Neural cell (in vitro differentiated cells): ENCODE measurements around the gene ANGEL2. TPM values are rescaled to one million over a fixed set of nuclear protein-coding genes. Genes with fewer than 3 reads are reported as not detected.

Experiments used
- H2AFZ ChIP-seq: fragments of 200-600, 300-800 bp; sonication (generic), shearing (Covaris generic); 2 replicates; pipeline ENCODE4 v1.6.0; 2014; ENCODE audit warnings: low read depth, mild to moderate bottlenecking, antibody characterized with exemption, low read length, moderate library complexity
- H3F3A ChIP-seq: fragments of 200-600 bp; shearing (Covaris generic); 2 replicates; pipeline ENCODE4 v1.6.1; 2016; ENCODE audit warnings: mild to moderate bottlenecking, moderate library complexity, mixed read lengths, antibody characterized with exemption, low read length; ENCODE audit not compliant: insufficient read depth, poor library complexity, severe bottlenecking
- H3K27ac ChIP-seq: fragments of 200-600, 300-800 bp; sonication (generic), shearing (Covaris generic); 2 replicates; pipeline ENCODE4 v1.5.1; 2014; ENCODE audit warnings: mild to moderate bottlenecking, low read length, moderate library complexity
- H3K27me3 ChIP-seq: fragments of 300-800, 200-600 bp; sonication (generic), shearing (Covaris generic); 2 replicates; pipeline ENCODE4 v1.6.0; 2014; ENCODE audit warnings: mild to moderate bottlenecking, low read depth, low read length, moderate library complexity; ENCODE audit not compliant: insufficient read depth
- H3K36me3 ChIP-seq: fragments of 300-800, 200-600 bp; sonication (generic), shearing (Covaris generic); 2 replicates; pipeline ENCODE4 v1.5.1; 2014; ENCODE audit warnings: mild to moderate bottlenecking, antibody characterized with exemption, low read length, moderate library complexity; ENCODE audit not compliant: insufficient read depth
- H3K4me2 ChIP-seq: fragments of 300-800, 200-600 bp; sonication (generic), shearing (Covaris generic); 2 replicates; pipeline ENCODE4 v1.6.0; 2014; ENCODE audit warnings: mild to moderate bottlenecking, low read length
- H3K4me3 ChIP-seq: fragments of 300-800, 200-600 bp; sonication (generic), shearing (Covaris generic); 2 replicates; pipeline ENCODE4 v1.5.1; 2014; ENCODE audit warnings: mild to moderate bottlenecking, low read length, moderate library complexity
- H3K79me2 ChIP-seq: fragments of 200-600 bp; shearing (Covaris generic); replicated peaks from 2 replicates; pipeline ENCODE4 v1.6.0; 2014; ENCODE audit warnings: mild to moderate bottlenecking, low read length, moderate library complexity; ENCODE audit not compliant: insufficient read depth
- H3K9ac ChIP-seq: fragments of 300-800, 200-600 bp; sonication (generic), shearing (Covaris generic); 2 replicates; pipeline ENCODE4 v1.6.1; 2016; ENCODE audit warnings: mild to moderate bottlenecking, low read length, mixed read lengths
- H3K9me2 ChIP-seq: fragments of 200-600 bp; shearing (Covaris generic); 2 replicates; pipeline ENCODE4 v1.6.1; 2016; ENCODE audit warnings: mild to moderate bottlenecking, low read length, mixed read lengths; ENCODE audit not compliant: insufficient read depth
- H3K9me3 ChIP-seq: fragments of 200-600, 300-800 bp; sonication (generic), shearing (Covaris generic); 2 replicates; pipeline ENCODE4 v1.6.1; 2016; ENCODE audit warnings: mild to moderate bottlenecking, mixed run types, low read length, moderate library complexity, mixed read lengths
- H4K20me1 ChIP-seq: fragments of 200-600 bp; shearing (Covaris generic); 2 replicates; pipeline ENCODE4 v1.6.1; 2016; ENCODE audit warnings: mild to moderate bottlenecking, mixed run types; ENCODE audit not compliant: insufficient read depth
- EP300 ChIP-seq: fragments of 450-650 bp; conservative IDR thresholded peaks from 2 replicates; pipeline ENCODE4 v1.6.1; 2014; ENCODE audit warnings: antibody characterized with exemption, mild to moderate bottlenecking, moderate library complexity; ENCODE audit not compliant: poor library complexity, severe bottlenecking
- EZH2 ChIP-seq: fragments of 200-600, 300-800 bp; shearing (Covaris generic), sonication (generic); IDR thresholded peaks from 2 replicates; pipeline ENCODE4 v1.6.1; 2014; ENCODE audit warnings: antibody characterized with exemption, low read length, borderline replicate concordance, mild to moderate bottlenecking; ENCODE audit not compliant: insufficient read depth, poor library complexity, severe bottlenecking
- MXI1 ChIP-seq: fragments of 450-650 bp; conservative IDR thresholded peaks from 2 replicates; pipeline ENCODE4 v1.6.1; 2014; ENCODE audit warnings: antibody characterized with exemption, mild to moderate bottlenecking; ENCODE audit not compliant: poor library complexity, severe bottlenecking
- POLR2AphosphoS5 ChIP-seq: IDR thresholded peaks from 2 replicates; pipeline ENCODE4 v1.6.1; 2012
- RAD21 ChIP-seq: fragments of 450-650 bp; conservative IDR thresholded peaks from 2 replicates; pipeline ENCODE4 v1.6.1; 2014; ENCODE audit warnings: antibody characterized with exemption, mild to moderate bottlenecking, moderate library complexity
- SMC3 ChIP-seq: fragments of 450-650 bp; conservative IDR thresholded peaks from 2 replicates; pipeline ENCODE4 v1.6.1; 2014; ENCODE audit warnings: antibody characterized with exemption, mild to moderate bottlenecking, moderate library complexity; ENCODE audit not compliant: poor library complexity
- TAF1 ChIP-seq: IDR thresholded peaks from 2 replicates; pipeline ENCODE4 v1.6.1; 2012; ENCODE audit warnings: low read depth
- polyA plus RNA-seq: library from polyadenylated mRNA; depleted of rRNA; stranded (reverse); fragments of >200 nt; gene quantifications from 2 replicates; pipeline ENCODE4 v1.2.3, GENCODE V29; 2014
- TF ChIP-seq, protein P1 (sequence below): IDR thresholded peaks from 2 replicates; pipeline ENCODE4 v1.6.1; 2012; ENCODE audit warnings: borderline replicate concordance
- TF ChIP-seq, protein P2 (sequence below): fragments of 450-650 bp; IDR thresholded peaks from 2 replicates; pipeline ENCODE4 v1.5.1; 2014; ENCODE audit warnings: antibody characterized with exemption, mild to moderate bottlenecking, moderate library complexity; ENCODE audit not compliant: poor library complexity, severe bottlenecking

ANGEL2 gene
- polyA plus RNA-seq, 1 donor from 2014 or later: 58.7 TPM

- no peak overlapping the region for H3K27ac ChIP-seq
- H3K9me2 ChIP-seq: no peaks in the 10 kb centered on the region
- H4K20me1 ChIP-seq: no peaks in the 10 kb centered on the region
- H3K36me3 ChIP-seq: peaks cover 11% of the 10 kb centered on the region
- no peak overlapping the region for H3K4me2 ChIP-seq
- H2AFZ ChIP-seq: no peak overlapping the region
- no peak overlapping the region for H3K4me3 ChIP-seq
- no peak overlapping the region for H3K9ac ChIP-seq
- peaks cover 4% of the 10 kb centered on the region for H3K79me2 ChIP-seq
- TF ChIP-seq EP300: no peak
- TF ChIP-seq RAD21: no peak
- TF ChIP-seq MXI1: no peak
- H3F3A ChIP-seq: no peaks in the 10 kb centered on the region
- H3K9me3 ChIP-seq: no peaks in the 10 kb centered on the region
- no peaks in the 10 kb centered on the region for H3K27me3 ChIP-seq
Observed at GRCh38 chr1:212958175-212958574, 57.5 kb downstream of the ANGEL2 start.

DNA sequence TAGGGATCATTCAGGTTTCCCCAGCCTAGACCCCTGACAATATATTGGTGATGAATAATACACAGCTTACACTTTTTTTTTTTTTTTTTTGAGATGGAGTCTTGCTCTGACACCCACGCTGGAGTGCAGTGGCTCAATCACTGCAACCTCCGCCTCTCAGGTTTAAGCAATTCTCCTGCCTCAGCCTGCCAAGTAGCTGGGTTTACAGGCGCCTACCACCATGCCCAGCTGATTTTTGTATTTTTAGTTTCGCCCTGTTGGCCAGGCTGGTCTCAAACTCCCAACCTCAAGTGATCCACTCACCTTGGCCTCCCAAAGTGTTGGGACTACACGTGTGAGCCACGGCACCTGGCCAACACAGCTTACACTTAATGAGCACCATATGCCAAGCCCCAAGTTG is 58.1 kb downstream of the ANGEL2 start:
- TF ChIP-seq, protein P1, sequence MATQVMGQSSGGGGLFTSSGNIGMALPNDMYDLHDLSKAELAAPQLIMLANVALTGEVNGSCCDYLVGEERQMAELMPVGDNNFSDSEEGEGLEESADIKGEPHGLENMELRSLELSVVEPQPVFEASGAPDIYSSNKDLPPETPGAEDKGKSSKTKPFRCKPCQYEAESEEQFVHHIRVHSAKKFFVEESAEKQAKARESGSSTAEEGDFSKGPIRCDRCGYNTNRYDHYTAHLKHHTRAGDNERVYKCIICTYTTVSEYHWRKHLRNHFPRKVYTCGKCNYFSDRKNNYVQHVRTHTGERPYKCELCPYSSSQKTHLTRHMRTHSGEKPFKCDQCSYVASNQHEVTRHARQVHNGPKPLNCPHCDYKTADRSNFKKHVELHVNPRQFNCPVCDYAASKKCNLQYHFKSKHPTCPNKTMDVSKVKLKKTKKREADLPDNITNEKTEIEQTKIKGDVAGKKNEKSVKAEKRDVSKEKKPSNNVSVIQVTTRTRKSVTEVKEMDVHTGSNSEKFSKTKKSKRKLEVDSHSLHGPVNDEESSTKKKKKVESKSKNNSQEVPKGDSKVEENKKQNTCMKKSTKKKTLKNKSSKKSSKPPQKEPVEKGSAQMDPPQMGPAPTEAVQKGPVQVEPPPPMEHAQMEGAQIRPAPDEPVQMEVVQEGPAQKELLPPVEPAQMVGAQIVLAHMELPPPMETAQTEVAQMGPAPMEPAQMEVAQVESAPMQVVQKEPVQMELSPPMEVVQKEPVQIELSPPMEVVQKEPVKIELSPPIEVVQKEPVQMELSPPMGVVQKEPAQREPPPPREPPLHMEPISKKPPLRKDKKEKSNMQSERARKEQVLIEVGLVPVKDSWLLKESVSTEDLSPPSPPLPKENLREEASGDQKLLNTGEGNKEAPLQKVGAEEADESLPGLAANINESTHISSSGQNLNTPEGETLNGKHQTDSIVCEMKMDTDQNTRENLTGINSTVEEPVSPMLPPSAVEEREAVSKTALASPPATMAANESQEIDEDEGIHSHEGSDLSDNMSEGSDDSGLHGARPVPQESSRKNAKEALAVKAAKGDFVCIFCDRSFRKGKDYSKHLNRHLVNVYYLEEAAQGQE: no peak
- TF ChIP-seq POLR2AphosphoS5 (no peak), TAF1 (no peak), EZH2 (no peak), SMC3 (no peak), RAD21 (no peak), EP300 (no peak), MXI1 (no peak)
- TF ChIP-seq, protein P2, sequence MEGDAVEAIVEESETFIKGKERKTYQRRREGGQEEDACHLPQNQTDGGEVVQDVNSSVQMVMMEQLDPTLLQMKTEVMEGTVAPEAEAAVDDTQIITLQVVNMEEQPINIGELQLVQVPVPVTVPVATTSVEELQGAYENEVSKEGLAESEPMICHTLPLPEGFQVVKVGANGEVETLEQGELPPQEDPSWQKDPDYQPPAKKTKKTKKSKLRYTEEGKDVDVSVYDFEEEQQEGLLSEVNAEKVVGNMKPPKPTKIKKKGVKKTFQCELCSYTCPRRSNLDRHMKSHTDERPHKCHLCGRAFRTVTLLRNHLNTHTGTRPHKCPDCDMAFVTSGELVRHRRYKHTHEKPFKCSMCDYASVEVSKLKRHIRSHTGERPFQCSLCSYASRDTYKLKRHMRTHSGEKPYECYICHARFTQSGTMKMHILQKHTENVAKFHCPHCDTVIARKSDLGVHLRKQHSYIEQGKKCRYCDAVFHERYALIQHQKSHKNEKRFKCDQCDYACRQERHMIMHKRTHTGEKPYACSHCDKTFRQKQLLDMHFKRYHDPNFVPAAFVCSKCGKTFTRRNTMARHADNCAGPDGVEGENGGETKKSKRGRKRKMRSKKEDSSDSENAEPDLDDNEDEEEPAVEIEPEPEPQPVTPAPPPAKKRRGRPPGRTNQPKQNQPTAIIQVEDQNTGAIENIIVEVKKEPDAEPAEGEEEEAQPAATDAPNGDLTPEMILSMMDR: no peak
- H3K9me3 ChIP-seq: no peaks in the 10 kb centered on the region
- peaks cover 12% of the 10 kb centered on the region for H3K36me3 ChIP-seq
- H3F3A ChIP-seq: no peaks in the 10 kb centered on the region
- H3K4me2 ChIP-seq: no peak overlapping the region
- H3K9ac ChIP-seq: no peak overlapping the region
- no peak overlapping the region for H2AFZ ChIP-seq
- no peaks in the 10 kb centered on the region for H4K20me1 ChIP-seq
- no peak overlapping the region for H3K27ac ChIP-seq
- H3K9me2 ChIP-seq: no peaks in the 10 kb centered on the region
- H3K79me2 ChIP-seq: peaks cover 6% of the 10 kb centered on the region
- no peaks in the 10 kb centered on the region for H3K27me3 ChIP-seq
- no peak overlapping the region for H3K4me3 ChIP-seq
